HL-60 (cell line): ENCODE measurements around the gene NAIF1.

Source experiments
- GABPA ChIP-seq: IDR thresholded peaks from 2 replicates; pipeline ENCODE4 v1.6.1; 2012; ENCODE audit warnings: low read depth
- POLR2AphosphoS5 ChIP-seq: IDR thresholded peaks from 2 replicates; pipeline ENCODE4 v1.6.1; 2012; ENCODE audit warnings: low read depth
- SPI1 ChIP-seq: IDR thresholded peaks from 2 replicates; pipeline ENCODE4 v1.6.1; 2012; ENCODE audit warnings: low read depth, mild to moderate bottlenecking, borderline replicate concordance
- TF ChIP-seq, protein P1 (sequence below): IDR thresholded peaks from one replicate; pipeline ENCODE4 v1.5.1; 2011; ENCODE audit warnings: low read length, control low read depth, inconsistent platforms; ENCODE audit not compliant: insufficient read depth
- TF ChIP-seq, protein P2 (sequence below): IDR thresholded peaks from 2 replicates; pipeline ENCODE4 v1.6.1; 2012; ENCODE audit warnings: low read depth; ENCODE audit not compliant: insufficient replicate concordance

DNA sequence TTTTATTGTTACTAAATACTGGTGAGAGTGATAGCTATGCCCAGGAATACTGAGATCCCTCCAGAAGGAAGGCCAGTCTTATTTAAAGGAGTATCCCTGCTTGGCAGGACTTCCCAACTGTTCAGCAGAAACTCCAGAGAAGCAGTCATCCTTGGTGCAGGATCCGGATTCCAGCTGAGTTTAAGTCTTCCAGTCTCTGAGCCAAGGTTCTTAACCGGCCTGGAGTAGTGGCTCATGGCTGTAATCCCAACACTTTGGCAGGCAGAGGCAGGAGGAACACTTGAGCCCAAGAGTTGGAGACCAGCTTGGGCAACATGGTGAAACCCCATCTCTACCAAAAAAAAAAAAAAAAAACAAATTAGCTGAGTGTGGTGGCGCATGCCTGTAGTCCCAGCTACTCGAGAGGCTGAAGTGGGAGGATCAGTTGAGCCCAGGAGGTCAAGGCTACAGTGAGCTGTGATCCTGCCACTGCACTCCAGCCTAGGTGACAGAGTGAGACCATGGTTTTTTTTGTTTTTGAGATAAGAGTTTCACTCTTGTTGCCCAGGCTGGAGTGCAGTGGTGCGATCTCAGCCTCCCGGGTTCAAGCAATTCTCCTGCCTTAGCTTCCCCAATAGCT is 7.6 kb downstream of the NAIF1 start:
- no peak for TF ChIP-seq POLR2AphosphoS5
- TF ChIP-seq, protein P1, sequence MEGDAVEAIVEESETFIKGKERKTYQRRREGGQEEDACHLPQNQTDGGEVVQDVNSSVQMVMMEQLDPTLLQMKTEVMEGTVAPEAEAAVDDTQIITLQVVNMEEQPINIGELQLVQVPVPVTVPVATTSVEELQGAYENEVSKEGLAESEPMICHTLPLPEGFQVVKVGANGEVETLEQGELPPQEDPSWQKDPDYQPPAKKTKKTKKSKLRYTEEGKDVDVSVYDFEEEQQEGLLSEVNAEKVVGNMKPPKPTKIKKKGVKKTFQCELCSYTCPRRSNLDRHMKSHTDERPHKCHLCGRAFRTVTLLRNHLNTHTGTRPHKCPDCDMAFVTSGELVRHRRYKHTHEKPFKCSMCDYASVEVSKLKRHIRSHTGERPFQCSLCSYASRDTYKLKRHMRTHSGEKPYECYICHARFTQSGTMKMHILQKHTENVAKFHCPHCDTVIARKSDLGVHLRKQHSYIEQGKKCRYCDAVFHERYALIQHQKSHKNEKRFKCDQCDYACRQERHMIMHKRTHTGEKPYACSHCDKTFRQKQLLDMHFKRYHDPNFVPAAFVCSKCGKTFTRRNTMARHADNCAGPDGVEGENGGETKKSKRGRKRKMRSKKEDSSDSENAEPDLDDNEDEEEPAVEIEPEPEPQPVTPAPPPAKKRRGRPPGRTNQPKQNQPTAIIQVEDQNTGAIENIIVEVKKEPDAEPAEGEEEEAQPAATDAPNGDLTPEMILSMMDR: no peak
- TF ChIP-seq, protein P2, sequence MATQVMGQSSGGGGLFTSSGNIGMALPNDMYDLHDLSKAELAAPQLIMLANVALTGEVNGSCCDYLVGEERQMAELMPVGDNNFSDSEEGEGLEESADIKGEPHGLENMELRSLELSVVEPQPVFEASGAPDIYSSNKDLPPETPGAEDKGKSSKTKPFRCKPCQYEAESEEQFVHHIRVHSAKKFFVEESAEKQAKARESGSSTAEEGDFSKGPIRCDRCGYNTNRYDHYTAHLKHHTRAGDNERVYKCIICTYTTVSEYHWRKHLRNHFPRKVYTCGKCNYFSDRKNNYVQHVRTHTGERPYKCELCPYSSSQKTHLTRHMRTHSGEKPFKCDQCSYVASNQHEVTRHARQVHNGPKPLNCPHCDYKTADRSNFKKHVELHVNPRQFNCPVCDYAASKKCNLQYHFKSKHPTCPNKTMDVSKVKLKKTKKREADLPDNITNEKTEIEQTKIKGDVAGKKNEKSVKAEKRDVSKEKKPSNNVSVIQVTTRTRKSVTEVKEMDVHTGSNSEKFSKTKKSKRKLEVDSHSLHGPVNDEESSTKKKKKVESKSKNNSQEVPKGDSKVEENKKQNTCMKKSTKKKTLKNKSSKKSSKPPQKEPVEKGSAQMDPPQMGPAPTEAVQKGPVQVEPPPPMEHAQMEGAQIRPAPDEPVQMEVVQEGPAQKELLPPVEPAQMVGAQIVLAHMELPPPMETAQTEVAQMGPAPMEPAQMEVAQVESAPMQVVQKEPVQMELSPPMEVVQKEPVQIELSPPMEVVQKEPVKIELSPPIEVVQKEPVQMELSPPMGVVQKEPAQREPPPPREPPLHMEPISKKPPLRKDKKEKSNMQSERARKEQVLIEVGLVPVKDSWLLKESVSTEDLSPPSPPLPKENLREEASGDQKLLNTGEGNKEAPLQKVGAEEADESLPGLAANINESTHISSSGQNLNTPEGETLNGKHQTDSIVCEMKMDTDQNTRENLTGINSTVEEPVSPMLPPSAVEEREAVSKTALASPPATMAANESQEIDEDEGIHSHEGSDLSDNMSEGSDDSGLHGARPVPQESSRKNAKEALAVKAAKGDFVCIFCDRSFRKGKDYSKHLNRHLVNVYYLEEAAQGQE: no peak
- no peak for TF ChIP-seq SPI1
- no peak for TF ChIP-seq GABPA
